Thoracic aorta (tissue), 2 donors: ENCODE measurements around the gene TMEM170A. TPM values are rescaled to one million over a fixed set of nuclear protein-coding genes. Genes with fewer than 3 reads are reported as not detected.
A peak's percentile ranks its signal among the peaks of the same experiment; 100 is the strongest.
"Not testable (repeated sequence)": the region's sequence is repeated elsewhere in the genome, so short reads cannot be mapped to it uniquely, and the experiment has no call there.

Experiments used
- ATAC-seq: fragments of 150-250 bp; one replicate; pipeline ENCODE4 v1.8.0; 2017; ENCODE audit warnings: low read depth; ENCODE audit not compliant: insufficient number of reproducible peaks, low FRiP score
- DNase-seq: peaks from one replicate; pipeline ENCODE4 v3.0.0-alpha.2; 2020; ENCODE audit warnings: low spot score
- H3K27ac ChIP-seq, 2 donors: fragments of 200-600 bp; sonication (generic); 1 replicate in 1 of 2; 2 replicates in 1 of 2; pipeline ENCODE4 v1.5.1; 2016; ENCODE audit warnings: mild to moderate bottlenecking in 2 of 2, moderate library complexity in 2 of 2
- H3K27me3 ChIP-seq: fragments of 200-600 bp; sonication (generic); replicated peaks from 2 replicates; pipeline ENCODE4 v1.6.0; 2016; ENCODE audit warnings: mild to moderate bottlenecking; ENCODE audit not compliant: insufficient read depth
- H3K36me3 ChIP-seq: fragments of 200-600 bp; sonication (generic); one replicate; pipeline ENCODE4 v1.5.1; 2016
- H3K4me1 ChIP-seq, 2 donors: fragments of 200-600 bp; sonication (generic); 1 replicate in 1 of 2; 2 replicates in 1 of 2; pipeline versions ENCODE4 v1.5.1 to v1.6.0; 2016; ENCODE audit warnings: low read depth in 2 of 2, mild to moderate bottlenecking in 1 of 2; ENCODE audit not compliant: control insufficient read depth in 1 of 2
- H3K4me3 ChIP-seq: fragments of 200-600 bp; sonication (generic); 2 replicates; pipeline ENCODE4 v1.5.1; 2016; ENCODE audit warnings: mild to moderate bottlenecking
- H3K9me3 ChIP-seq: fragments of 200-600 bp; sonication (generic); 2 replicates; pipeline ENCODE4 v1.5.1; 2016
- CTCF ChIP-seq: fragments of 200-600 bp; sonication (generic); IDR thresholded peaks from one replicate; pipeline ENCODE4 v1.5.1; 2019; ENCODE audit warnings: antibody characterized with exemption
- total RNA-seq, 2 donors: library from RNA; depleted of rRNA; stranded (reverse); fragments of >200 nt; gene quantifications; one replicate each; pipeline versions ENCODE4 v1.1.0 to v1.2.3, GENCODE V29; 2016

TMEM170A gene
- total RNA-seq, 2 donors from 2014 or later, result 11.6 to 29.6 TPM

- ATAC-seq (no peak), DNase-seq (no peak)
- no peak for TF ChIP-seq CTCF
- H3K36me3 ChIP-seq, result no peaks in the 10 kb centered on the region
- H3K4me3 ChIP-seq, result peak overlapping the region; percentile 21
- peak overlapping the region; percentile 58 to 67 for H3K27ac ChIP-seq
- H3K4me1 ChIP-seq, result peaks cover 10 to 57% of the 10 kb centered on the region in 2 donors
- no peaks in the 10 kb centered on the region for H3K27me3 ChIP-seq
- no peaks in the 10 kb centered on the region for H3K9me3 ChIP-seq
Measured at GRCh38 chr16:75501359-75501758, 36.9 kb upstream of the TMEM170A start.

- H3K9me3 ChIP-seq, DNase-seq, H3K36me3 ChIP-seq, H3K4me3 ChIP-seq, H3K27me3 ChIP-seq: not testable (repeated sequence)
- peak; percentile 23 for ATAC-seq
- H3K4me1 ChIP-seq, result peaks cover 13 to 70% of the 10 kb centered on the region in 2 donors
- peak overlapping the region; percentile 59 to 75 for H3K27ac ChIP-seq
Measured at GRCh38 chr16:75498605-75499322, 34.3 kb upstream of the TMEM170A start.

- no peak for TF ChIP-seq CTCF
- ATAC-seq, result no peak
- peaks cover 13 to 65% of the 10 kb centered on the region in 2 donors for H3K4me1 ChIP-seq
Measured at GRCh38 chr16:75497558-75497957, 33.1 kb upstream of the TMEM170A start.

GRCh38 chr16:75495076-75495674 is 30.7 kb upstream of the TMEM170A start, which contains the start of gene CHST6:
Gene CHST6, minus strand, starts transcription at chr16:75495441. Its CDS starts 15,613 bp downstream, at chr16:75479828.
- DNase-seq (no peak), ATAC-seq (no peak)
- peaks cover 13 to 41% of the 10 kb centered on the region in 2 donors for H3K4me1 ChIP-seq
- no peaks in the 10 kb centered on the region for H3K36me3 ChIP-seq
- H3K27ac ChIP-seq, result peak within 1 kb of the TSS in 1 of 2 donors; percentile 40
- no peaks in the 10 kb centered on the region for H3K9me3 ChIP-seq
- H3K27me3 ChIP-seq, result no peaks in the 10 kb centered on the region
- no peak for TF ChIP-seq CTCF
- peak within 1 kb of the TSS; percentile 65 for H3K4me3 ChIP-seq

More at GRCh38 chr16:75497558-75497957, 33.1 kb upstream of the TMEM170A start:
- no peak for DNase-seq
- Histone ChIP-seq H3K4me3 (no peak overlapping the region), H3K27ac (peak overlapping the region; percentile 59 to 75), H3K9me3 (no peaks in the 10 kb centered on the region), H3K36me3 (no peaks in the 10 kb centered on the region), H3K27me3 (no peaks in the 10 kb centered on the region)

- no peaks in the 10 kb centered on the region for H3K27me3 ChIP-seq
- peaks cover 11 to 37% of the 10 kb centered on the region in 2 donors for H3K4me1 ChIP-seq
- peak overlapping the region; percentile 65 for H3K4me3 ChIP-seq
- DNase-seq (no peak), ATAC-seq (no peak)
- no peaks in the 10 kb centered on the region for H3K36me3 ChIP-seq
- H3K9me3 ChIP-seq, result no peaks in the 10 kb centered on the region
- TF ChIP-seq CTCF, result no peak
- peak overlapping the region in 1 of 2 donors; percentile 40 for H3K27ac ChIP-seq
Measured at GRCh38 chr16:75494661-75495075, 30.2 kb upstream of the TMEM170A start.
